Measurements from ENCODE around the gene GARIN5A.
"Not testable (repeated sequence)": the region's sequence is repeated elsewhere in the genome, so short reads cannot be mapped to it uniquely, and the experiment has no call there.

GARIN5A gene

GRCh38 chr19:50447750-50448149 is 28.9 kb downstream of the GARIN5A start:
- DNase-seq (ENCODE audit: low read depth) = no peak
- no peak overlapping the region for H3K4me3 ChIP-seq (ENCODE audit: low read depth, low read length)
- TF ChIP-seq, protein P1, sequence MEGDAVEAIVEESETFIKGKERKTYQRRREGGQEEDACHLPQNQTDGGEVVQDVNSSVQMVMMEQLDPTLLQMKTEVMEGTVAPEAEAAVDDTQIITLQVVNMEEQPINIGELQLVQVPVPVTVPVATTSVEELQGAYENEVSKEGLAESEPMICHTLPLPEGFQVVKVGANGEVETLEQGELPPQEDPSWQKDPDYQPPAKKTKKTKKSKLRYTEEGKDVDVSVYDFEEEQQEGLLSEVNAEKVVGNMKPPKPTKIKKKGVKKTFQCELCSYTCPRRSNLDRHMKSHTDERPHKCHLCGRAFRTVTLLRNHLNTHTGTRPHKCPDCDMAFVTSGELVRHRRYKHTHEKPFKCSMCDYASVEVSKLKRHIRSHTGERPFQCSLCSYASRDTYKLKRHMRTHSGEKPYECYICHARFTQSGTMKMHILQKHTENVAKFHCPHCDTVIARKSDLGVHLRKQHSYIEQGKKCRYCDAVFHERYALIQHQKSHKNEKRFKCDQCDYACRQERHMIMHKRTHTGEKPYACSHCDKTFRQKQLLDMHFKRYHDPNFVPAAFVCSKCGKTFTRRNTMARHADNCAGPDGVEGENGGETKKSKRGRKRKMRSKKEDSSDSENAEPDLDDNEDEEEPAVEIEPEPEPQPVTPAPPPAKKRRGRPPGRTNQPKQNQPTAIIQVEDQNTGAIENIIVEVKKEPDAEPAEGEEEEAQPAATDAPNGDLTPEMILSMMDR (IDR thresholded peaks at IDR 0.05; ENCODE audit: insufficient read depth, low read depth, low read length, missing control alignments) = no peak

GRCh38 chr19:50447053-50447452 is 29.6 kb downstream of the GARIN5A start:
- no peak for DNase-seq (ENCODE audit: low read depth)
- no peak overlapping the region for H3K4me3 ChIP-seq (ENCODE audit: low read depth, low read length)
- TF ChIP-seq, protein P1 (IDR thresholded peaks at IDR 0.05; ENCODE audit: insufficient read depth, low read depth, low read length, missing control alignments) = no peak

- TF ChIP-seq, protein P1 (IDR thresholded peaks at IDR 0.05; ENCODE audit: insufficient read depth, low read depth, low read length, missing control alignments) = no peak
- no peak overlapping the region for H3K4me3 ChIP-seq (ENCODE audit: low read depth, low read length)
- no peak for DNase-seq (ENCODE audit: low read depth)
Measured at GRCh38 chr19:50444059-50444458, 32.6 kb downstream of the GARIN5A start.

GRCh38 chr19:50439130-50439529 is 37.5 kb downstream of the GARIN5A start:
- not testable (repeated sequence) for H3K4me3 ChIP-seq (ENCODE audit: low read depth, low read length); DNase-seq (ENCODE audit: low read depth)

GRCh38 chr19:50437862-50438449 is 38.7 kb downstream of the GARIN5A start:
- DNase-seq (ENCODE audit: low read depth) = no peak
- TF ChIP-seq, protein P1 (IDR thresholded peaks at IDR 0.05; ENCODE audit: insufficient read depth, low read depth, low read length, missing control alignments) = no peak
- H3K4me3 ChIP-seq (ENCODE audit: low read depth, low read length) = no peak overlapping the region

DNA sequence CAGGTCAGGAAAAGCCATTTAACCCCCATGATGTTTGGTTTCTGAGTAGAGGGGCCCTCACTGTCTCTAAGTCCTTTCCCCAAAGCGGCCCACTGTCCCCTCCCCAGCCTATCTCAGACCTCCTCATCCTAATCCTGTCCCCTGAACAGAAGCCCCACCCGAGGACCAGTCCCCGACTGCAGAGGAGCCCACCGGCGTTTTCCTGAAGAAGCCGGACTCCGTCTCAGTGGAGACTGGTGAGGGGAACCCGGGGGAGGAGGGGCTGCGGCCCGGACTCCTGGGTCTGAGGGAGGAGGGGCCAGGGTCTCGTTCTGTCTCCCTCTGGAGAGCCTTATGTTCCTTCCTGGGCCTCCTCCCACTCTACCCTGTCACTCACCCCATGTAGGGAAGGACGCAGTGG is 41.0 kb downstream of the GARIN5A start:
- H3K4me3 ChIP-seq (ENCODE audit: low read depth, low read length) = no peak overlapping the region
- TF ChIP-seq, protein P1 (IDR thresholded peaks at IDR 0.05; ENCODE audit: insufficient read depth, low read depth, low read length, missing control alignments) = no peak
- no peak for DNase-seq (ENCODE audit: low read depth)

GRCh38 chr19:50435221-50435620 is 41.4 kb downstream of the GARIN5A start:
- no peak for DNase-seq (ENCODE audit: low read depth)
- no peak overlapping the region for H3K4me3 ChIP-seq (ENCODE audit: low read depth, low read length)
- TF ChIP-seq, protein P1 (IDR thresholded peaks at IDR 0.05; ENCODE audit: insufficient read depth, low read depth, low read length, missing control alignments) = no peak
